Hematopoietic multipotent progenitor cell treated with erythropoietin and hydrocortisone succinate and interleukin-3 and kit ligand, for 15 days (in vitro differentiated cells): ENCODE measurements around the gene DYNC1LI1.
"Not testable (repeated sequence)": the region's sequence is repeated elsewhere in the genome, so short reads cannot be mapped to it uniquely, and the experiment has no call there.

Experiments
- DNase-seq: peaks from one replicate; pipeline ENCODE4 v3.0.0-alpha.2; 2015; ENCODE audit warnings: low spot score

DYNC1LI1 gene

GRCh38 chr3:32583708-32584107, 13.1 kb upstream of the DYNC1LI1 start:
- DNase-seq: no peak

GRCh38 chr3:32578669-32579068, 8.0 kb upstream of the DYNC1LI1 start:
- DNase-seq: not testable (repeated sequence)

- no peak for DNase-seq
Measured at GRCh38 chr3:32577581-32578556, 7.2 kb upstream of the DYNC1LI1 start.

- DNase-seq: no peak
Measured at GRCh38 chr3:32577174-32577573, 6.5 kb upstream of the DYNC1LI1 start.

- DNase-seq: no peak
Measured at GRCh38 chr3:32575451-32576113, 4.9 kb upstream of the DYNC1LI1 start.

- no peak for DNase-seq
Measured at GRCh38 chr3:32571192-32571485, 481 bp upstream of the DYNC1LI1 start.

- peak; percentile 35 for DNase-seq
Measured at GRCh38 chr3:32569540-32570420, 878 bp downstream of the DYNC1LI1 start.

- DNase-seq: no peak
Measured at GRCh38 chr3:32568953-32569352, 1.7 kb downstream of the DYNC1LI1 start.

- DNase-seq: no peak
Measured at GRCh38 chr3:32564195-32564594, 6.5 kb downstream of the DYNC1LI1 start.

GRCh38 chr3:32562640-32563039, 8.0 kb downstream of the DYNC1LI1 start:
- no peak for DNase-seq

GRCh38 chr3:32557640-32558352, 12.9 kb downstream of the DYNC1LI1 start:
- no peak for DNase-seq

- no peak for DNase-seq
Measured at GRCh38 chr3:32556332-32556731, 14.3 kb downstream of the DYNC1LI1 start.

- DNase-seq: no peak
Measured at GRCh38 chr3:32553973-32554372, 16.7 kb downstream of the DYNC1LI1 start.

GRCh38 chr3:32553459-32553858, 17.2 kb downstream of the DYNC1LI1 start:
- DNase-seq: no peak

GRCh38 chr3:32552013-32552412, 18.6 kb downstream of the DYNC1LI1 start:
- DNase-seq: no peak

GRCh38 chr3:32551496-32551895, 19.2 kb downstream of the DYNC1LI1 start:
- DNase-seq: no peak

- no peak for DNase-seq
Measured at GRCh38 chr3:32551087-32551486, 19.6 kb downstream of the DYNC1LI1 start.

- DNase-seq: no peak
Measured at GRCh38 chr3:32545305-32545704, 25.4 kb downstream of the DYNC1LI1 start.

- DNase-seq: no peak
Measured at GRCh38 chr3:32544894-32545293, 25.8 kb downstream of the DYNC1LI1 start.

- no peak for DNase-seq
Measured at GRCh38 chr3:32542807-32543206, 27.9 kb downstream of the DYNC1LI1 start.

GRCh38 chr3:32540899-32541298, 29.8 kb downstream of the DYNC1LI1 start:
- DNase-seq: no peak

GRCh38 chr3:32532434-32532833, 38.2 kb downstream of the DYNC1LI1 start:
- DNase-seq: no peak
